Inflammatory macrophage treated with lipopolysaccharide for 4 hours (primary cell): ENCODE results near the gene CPNE4.

Experiments used
- DNase-seq: peaks from one replicate; pipeline ENCODE4 v3.0.0-alpha.2; 2020

Gene CPNE4

GRCh38 chr3:131730581-131730980 lies 304.2 kb downstream of the CPNE4 start:
- no peak for DNase-seq

DNA sequence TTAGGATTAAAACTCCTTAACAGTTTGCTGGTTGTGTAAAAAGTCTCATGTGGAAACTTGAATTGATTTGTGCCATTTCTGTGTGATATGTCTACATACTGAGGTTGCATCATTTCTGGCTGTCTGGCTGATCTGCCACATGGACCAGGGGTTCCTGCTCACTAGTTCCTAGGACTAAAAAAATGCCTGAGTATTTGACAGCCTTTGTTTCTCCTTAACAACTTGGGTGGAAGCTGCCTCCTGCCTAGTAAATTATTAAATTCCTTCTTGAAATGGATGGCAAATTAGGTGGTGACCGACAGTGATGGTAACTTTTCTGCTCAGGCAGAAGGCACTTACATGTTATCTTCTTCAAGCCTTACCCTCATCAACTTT lies 305.2 kb downstream of the CPNE4 start:
- DNase-seq: no peak

DNA sequence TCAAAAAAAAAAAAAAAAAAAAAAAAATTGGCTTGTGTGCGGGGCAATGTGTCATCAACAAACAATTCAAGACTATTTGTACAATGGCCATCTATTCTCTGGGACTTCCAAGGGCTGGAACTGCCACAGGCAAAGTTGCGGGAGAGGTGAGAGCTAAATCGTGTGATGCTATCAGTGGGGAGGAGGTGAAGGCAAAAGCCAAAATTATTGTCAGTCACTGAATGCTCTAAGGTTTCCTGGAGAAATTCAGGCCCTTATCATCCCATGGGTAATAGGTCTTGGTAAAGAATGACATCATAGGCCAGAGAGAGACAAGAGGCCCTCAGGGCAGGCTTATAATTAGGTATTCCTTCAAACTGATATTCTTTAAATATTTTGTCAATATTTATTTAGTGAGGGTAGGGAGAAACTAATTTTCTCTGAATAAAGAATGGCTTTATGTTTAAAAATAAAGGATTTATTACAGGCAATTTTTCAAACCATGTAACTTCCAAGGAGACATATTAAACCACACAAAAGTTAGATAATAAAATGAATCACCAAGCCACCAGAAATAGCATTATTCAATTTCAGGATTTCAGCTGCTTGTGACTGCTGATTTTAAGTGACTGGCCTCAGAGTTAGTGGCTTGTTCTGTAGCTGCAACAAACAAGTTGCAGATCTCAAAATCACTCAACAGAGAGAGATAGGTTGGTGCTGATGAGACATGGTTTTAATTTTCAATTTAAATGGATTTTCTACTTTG lies 305.7 kb downstream of the CPNE4 start:
- DNase-seq: no peak

- no peak for DNase-seq
These were observed 309.4 kb downstream of the CPNE4 start for GRCh38 chr3:131725414-131725813.

GRCh38 chr3:131723343-131723742 lies 311.5 kb downstream of the CPNE4 start:
- DNase-seq: no peak

DNA sequence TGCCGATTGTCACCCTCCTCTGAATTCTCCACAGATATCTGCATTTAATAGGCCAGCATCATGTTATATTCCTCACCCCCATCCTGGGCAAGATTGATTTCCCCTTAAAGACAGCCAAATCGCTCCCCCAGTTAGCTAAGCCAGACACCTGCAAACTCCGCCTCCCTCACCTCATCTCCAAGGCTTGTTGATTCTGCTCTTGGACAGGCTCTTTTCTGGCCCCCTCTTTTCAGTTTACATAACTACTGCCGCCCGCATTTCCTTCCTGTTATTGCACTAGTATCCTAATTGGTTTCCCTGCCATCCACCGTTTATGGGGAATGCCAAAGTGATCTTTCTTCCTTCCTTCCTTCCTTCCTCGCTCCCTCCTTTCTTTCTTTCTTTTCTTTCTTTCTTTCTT lies 317.3 kb downstream of the CPNE4 start:
- DNase-seq: no peak

- DNase-seq: no peak
These were observed 317.9 kb downstream of the CPNE4 start for GRCh38 chr3:131716943-131717342.

GRCh38 chr3:131716007-131716406 lies 318.8 kb downstream of the CPNE4 start:
- DNase-seq: no peak

DNA sequence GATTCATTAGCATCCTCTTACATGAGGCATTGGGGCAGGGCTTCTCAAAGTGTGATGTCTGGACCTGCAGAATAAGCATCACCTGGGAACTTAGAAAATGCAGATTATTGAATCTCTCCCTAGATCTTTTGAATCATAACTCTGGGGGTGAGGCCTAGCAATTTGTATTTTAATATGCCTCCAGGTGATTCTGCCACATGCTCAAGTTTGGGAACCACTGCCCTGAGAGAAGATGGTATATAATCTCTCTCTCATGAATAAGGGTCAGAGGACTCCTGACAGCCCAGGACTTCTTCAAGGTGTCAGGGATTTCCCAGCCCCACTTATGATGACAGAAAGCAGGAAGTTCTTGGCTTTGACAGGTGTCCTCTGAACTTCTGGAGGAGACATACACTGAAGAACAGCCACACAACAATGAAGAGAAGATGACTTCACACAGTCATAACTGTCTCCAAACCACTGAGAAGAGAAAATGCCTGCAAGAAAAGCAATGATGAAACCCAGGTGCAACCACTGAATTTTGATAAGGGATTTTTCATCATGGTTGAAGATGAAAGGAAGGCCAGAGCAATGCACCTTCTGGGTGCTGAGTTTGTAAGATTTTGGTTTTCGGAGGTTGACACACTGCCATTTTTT lies 320.1 kb downstream of the CPNE4 start:
- DNase-seq: no peak

DNA sequence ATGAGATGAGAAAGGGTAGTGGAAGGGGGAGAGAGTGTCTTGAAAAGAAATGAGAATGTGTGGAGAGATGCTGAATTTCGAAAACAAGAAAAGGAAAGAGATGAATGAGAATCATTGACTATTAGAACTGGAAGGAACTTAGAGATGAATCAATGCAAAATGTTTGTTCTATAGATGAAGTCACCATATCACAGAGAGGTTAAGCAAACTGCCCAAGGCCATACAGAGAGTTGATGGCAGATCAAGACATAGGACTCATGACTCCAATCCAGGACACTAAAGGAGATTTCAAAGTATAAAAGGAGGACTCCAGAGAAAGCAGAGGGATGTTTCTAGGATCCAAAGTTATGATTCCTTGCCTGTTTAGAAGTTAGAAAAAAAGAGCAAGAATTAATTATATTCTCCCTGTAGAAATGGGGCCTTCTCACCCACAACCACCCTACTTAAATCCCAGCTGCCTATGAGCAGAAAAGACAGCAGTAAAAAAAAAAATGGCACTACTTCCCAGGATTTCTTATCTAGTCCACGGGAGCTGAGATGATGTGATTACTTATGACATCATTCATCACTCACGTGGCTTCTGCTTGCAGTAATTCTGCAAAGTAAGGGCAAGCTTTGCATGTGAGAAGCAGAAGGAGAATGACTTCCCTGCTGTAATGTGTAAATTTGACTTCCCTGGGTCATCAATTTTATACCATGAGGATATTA lies 321.2 kb downstream of the CPNE4 start:
- DNase-seq: no peak

DNA sequence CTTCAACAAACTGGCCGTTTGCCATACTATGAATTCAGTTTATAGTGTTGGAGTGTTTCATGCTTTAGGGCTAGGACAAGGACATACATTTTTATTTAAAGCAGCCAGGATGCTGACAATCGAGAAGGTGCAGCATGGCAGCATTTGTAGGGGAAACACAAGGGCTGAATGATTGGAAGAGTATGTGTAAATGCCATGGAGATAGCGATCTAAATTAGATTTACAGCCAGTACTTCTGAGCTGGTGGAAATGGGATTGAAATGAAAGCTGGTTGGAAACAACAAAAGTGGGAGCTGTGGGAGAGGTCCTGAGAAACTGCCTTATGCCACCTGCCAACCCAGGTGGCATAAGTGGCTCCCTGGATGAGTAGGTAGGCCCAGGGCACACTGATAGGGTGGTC lies 322.2 kb downstream of the CPNE4 start:
- DNase-seq: no peak

- DNase-seq: no peak
These were observed 323.6 kb downstream of the CPNE4 start for GRCh38 chr3:131711114-131711768.

DNA sequence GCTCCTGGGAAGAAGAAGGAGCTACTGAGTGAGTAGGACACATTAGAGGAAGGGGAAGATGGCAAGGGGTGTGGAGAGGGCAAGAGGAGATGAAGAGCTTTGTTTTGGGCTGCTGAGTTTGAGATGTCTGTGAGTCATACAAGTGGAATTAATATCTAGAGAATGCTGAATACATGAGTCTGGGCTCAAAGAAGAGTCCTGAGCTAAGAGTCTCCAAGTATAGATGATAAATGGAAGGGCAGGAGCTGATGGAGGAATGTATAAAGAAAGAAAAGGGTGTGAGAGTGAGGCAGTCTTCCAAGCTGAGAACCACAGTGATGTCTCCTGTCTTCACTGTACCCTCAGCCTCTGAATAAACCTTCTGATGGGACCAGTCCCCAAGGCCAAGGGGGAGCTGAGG lies 326.6 kb downstream of the CPNE4 start:
- DNase-seq: no peak

- DNase-seq: no peak
These were observed 329.2 kb downstream of the CPNE4 start for GRCh38 chr3:131705558-131706051.

DNA sequence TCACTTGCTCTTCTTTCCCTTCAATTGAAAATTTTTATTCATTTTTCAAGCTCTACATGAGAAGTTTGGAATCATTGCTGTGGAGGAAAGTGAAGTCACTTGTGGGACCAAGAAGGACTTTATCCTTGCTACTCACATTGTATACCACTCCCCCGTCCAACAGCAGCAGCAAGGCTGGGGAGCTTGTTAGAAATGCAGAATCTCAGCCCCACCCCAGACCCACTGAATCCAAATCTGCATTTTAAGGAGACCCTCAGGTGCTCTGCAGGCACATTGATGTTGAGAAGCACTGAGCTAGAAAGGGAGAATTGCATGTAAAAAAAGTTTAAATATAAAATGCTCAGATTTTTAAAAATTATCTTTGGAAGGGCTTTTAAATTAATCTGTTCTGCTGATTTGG lies 329.7 kb downstream of the CPNE4 start:
- no peak for DNase-seq

DNA sequence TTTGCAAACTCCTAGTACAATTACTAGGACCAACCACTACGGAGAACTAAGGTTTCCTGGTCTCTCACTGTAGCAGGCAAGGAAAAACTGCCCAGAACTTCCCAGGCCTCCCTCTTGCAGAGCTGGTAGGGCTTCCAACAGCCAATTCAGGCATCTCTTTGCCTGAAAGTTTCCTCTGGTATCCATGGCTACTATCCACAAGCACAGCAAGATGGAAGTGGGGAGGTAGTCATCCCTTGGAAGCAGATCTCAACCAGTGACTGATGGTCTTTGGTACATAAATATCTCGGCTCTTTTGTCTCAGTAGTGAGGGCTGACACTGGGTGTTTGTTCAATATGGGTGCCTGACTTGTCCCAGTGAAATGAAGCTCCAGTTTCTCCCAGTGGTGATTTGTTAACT lies 330.7 kb downstream of the CPNE4 start:
- DNase-seq: no peak

DNA sequence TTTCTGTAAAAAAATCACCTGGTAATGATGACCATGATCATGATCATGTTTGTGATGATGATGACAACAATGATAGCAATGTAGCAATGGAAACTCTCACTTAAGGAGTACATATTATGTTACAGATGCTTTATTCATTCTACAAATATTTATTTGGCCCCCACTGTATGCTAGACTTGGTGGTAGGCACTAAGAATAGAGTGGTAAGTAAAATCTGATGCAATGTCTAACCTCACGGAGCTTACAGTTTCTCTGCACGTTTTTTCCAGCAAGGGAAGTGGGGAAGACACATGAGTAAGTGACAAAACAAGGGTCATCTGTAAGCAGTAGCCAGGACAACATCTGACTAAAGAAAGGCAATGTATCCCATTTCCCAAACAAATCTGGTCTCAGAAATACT lies 332.7 kb downstream of the CPNE4 start:
- DNase-seq: no peak

GRCh38 chr3:131701153-131701770 lies 333.6 kb downstream of the CPNE4 start:
- DNase-seq: no peak

DNA sequence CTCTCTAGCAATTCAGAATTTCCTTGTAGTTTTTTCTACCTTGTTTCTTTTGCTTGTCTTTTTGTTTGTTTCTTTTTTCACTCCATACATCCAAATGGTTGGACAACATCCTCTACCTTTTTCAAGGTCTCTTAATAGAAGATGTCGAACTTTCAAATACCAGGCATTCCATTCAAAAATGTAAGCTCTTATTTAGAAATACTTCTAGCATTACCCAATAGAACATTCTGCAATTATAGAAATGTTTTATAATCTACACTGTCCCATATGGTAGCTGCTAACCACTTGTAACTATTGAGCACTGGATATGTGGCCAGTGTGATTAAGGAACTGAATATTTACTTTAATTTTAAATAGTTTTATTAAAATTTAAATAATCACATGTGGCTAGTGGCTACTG lies 335.8 kb downstream of the CPNE4 start:
- DNase-seq: no peak

- DNase-seq: no peak
These were observed 340.4 kb downstream of the CPNE4 start for GRCh38 chr3:131694376-131694775.

- no peak for DNase-seq
These were observed 342.5 kb downstream of the CPNE4 start for GRCh38 chr3:131692356-131692755.

DNA sequence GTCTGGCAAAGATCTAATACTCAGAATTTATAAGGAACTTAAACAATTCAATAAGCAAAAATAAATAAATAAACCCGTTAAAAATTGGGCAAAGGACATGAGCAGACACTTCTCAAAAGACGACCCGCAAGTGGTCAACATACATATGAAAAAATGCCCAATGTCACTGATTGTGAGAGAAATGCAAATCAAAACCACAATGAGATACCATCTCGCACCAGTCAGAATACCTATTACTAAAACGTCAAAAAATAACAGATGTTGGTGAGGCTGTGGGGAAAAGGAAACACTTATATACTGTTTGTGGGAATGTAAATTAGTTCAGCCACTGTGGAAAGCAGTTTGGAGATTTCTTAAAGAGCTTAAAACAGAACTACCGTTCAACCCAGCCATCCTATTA lies 344.0 kb downstream of the CPNE4 start:
- no peak for DNase-seq

- no peak for DNase-seq
These were observed 346.4 kb downstream of the CPNE4 start for GRCh38 chr3:131688370-131688769.
